Lung (tissue), 12 donors: Measurements from ENCODE around the gene PRICKLE2. TPM values are rescaled to one million over a fixed set of nuclear protein-coding genes. Genes with fewer than 3 reads are reported as not detected.

ENCODE experiments used
- ATAC-seq: fragments of 200-7000 bp; cut with Tn5 transposase; one replicate; pipeline ENCODE4 v1.9.1; 2020; ENCODE audit warnings: moderate number of reproducible peaks; ENCODE audit not compliant: insufficient read depth, low FRiP score
- DNase-seq, 3 donors: peaks; one replicate each; pipeline ENCODE4 v3.0.0-alpha.2; 2013 to 2017
- H3K27ac ChIP-seq, 2 donors: one replicate each; pipeline ENCODE4 v1.5.1; 2013; ENCODE audit warnings: mild to moderate bottlenecking in 2 of 2, moderate library complexity in 2 of 2, control low read depth in 1 of 2, inconsistent platforms in 1 of 2, low read depth in 1 of 2, low read length in 1 of 2
- H3K27me3 ChIP-seq, 3 donors: one replicate each; pipeline ENCODE4 v1.5.1; 2013; ENCODE audit warnings: low read length in 2 of 3; ENCODE audit not compliant: control insufficient read depth in 3 of 3, insufficient read depth in 3 of 3
- H3K36me3 ChIP-seq, 4 donors: one replicate each; pipeline ENCODE4 v1.5.1; 2013; ENCODE audit warnings: low read length in 4 of 4, mild to moderate bottlenecking in 1 of 4, moderate library complexity in 1 of 4; ENCODE audit not compliant: control insufficient read depth in 4 of 4, insufficient read depth in 4 of 4
- H3K4me1 ChIP-seq, 5 donors: one replicate each; pipeline ENCODE4 v1.5.1; 2013; ENCODE audit warnings: low read length in 5 of 5, mild to moderate bottlenecking in 2 of 5, moderate library complexity in 1 of 5; ENCODE audit not compliant: control insufficient read depth in 5 of 5, insufficient read depth in 5 of 5
- H3K4me3 ChIP-seq: one replicate; pipeline ENCODE4 v1.5.1; 2013; ENCODE audit warnings: mild to moderate bottlenecking, control low read depth, moderate library complexity
- H3K9ac ChIP-seq, 2 donors: one replicate each; pipeline ENCODE4 v1.5.1; 2013; ENCODE audit warnings: low read length in 2 of 2, control low read depth in 1 of 2; ENCODE audit not compliant: insufficient read depth in 1 of 2
- H3K9me3 ChIP-seq, 4 donors: one replicate each; pipeline ENCODE4 v1.5.1; 2013; ENCODE audit warnings: low read length in 3 of 4, mild to moderate bottlenecking in 1 of 4, moderate library complexity in 1 of 4; ENCODE audit not compliant: control insufficient read depth in 4 of 4, insufficient read depth in 3 of 4
- WGBS, 2 donors: extraction: QIAGEN DNeasy Blood & Tissue Kit; methylation state at CpG; one replicate each; pipeline ENCODE4 v1.1.7; 2013; 5-methylcytosine and 5-hydroxymethylcytosine counted together
- polyA plus RNA-seq, 2 donors: library from polyadenylated mRNA; stranded (reverse); fragments of 200-250 nt; gene quantifications; one replicate each; pipeline ENCODE4 v1.2.1, GENCODE V29; 2013
- total RNA-seq, 2 donors: library from RNA; depleted of rRNA in 1 of 2; stranded (reverse); fragments of >200 nt in 1 of 2; gene quantifications; one replicate each; pipeline ENCODE4 v1.2.1, GENCODE V29; 2014 to 2021
- TF ChIP-seq, protein P1 (sequence below): IDR thresholded peaks from 2 replicates; pipeline ENCODE4 v1.5.1; 2012; ENCODE audit warnings: mild to moderate bottlenecking; ENCODE audit errors: control extremely low read depth, extremely low read depth
- donor health status: control.
- donor health status: control.
- donor health status: Bipolar disorder and iron deficiency.
- donor health status: healthy.
- donor health status: DM: yes; HTN: yes; CAD: no.

Gene PRICKLE2
- total and polyA plus RNA-seq, 4 donors, result 4.0 to 88.0 (median 19.9) TPM

GRCh38 chr3:64271631-64272030 is 46.4 kb upstream of the PRICKLE2 start:
- Histone ChIP-seq H3K36me3 (no peaks in the 10 kb centered on the region), H3K27me3 (no peaks in the 10 kb centered on the region), H3K4me3 (no peak overlapping the region), H3K4me1 (peaks cover 0 to 13% (median 5%) of the 10 kb centered on the region in 5 donors), H3K9me3 (no peaks in the 10 kb centered on the region), H3K9ac (no peak overlapping the region), H3K27ac (no peak overlapping the region)
- no peak for ATAC-seq
- TF ChIP-seq, protein P1, sequence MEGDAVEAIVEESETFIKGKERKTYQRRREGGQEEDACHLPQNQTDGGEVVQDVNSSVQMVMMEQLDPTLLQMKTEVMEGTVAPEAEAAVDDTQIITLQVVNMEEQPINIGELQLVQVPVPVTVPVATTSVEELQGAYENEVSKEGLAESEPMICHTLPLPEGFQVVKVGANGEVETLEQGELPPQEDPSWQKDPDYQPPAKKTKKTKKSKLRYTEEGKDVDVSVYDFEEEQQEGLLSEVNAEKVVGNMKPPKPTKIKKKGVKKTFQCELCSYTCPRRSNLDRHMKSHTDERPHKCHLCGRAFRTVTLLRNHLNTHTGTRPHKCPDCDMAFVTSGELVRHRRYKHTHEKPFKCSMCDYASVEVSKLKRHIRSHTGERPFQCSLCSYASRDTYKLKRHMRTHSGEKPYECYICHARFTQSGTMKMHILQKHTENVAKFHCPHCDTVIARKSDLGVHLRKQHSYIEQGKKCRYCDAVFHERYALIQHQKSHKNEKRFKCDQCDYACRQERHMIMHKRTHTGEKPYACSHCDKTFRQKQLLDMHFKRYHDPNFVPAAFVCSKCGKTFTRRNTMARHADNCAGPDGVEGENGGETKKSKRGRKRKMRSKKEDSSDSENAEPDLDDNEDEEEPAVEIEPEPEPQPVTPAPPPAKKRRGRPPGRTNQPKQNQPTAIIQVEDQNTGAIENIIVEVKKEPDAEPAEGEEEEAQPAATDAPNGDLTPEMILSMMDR, result no peak
- DNase-seq, result no peak
- 76 to 89% methylated on average over 2 of the region's 2 CpGs for WGBS, 2 donors

DNA sequence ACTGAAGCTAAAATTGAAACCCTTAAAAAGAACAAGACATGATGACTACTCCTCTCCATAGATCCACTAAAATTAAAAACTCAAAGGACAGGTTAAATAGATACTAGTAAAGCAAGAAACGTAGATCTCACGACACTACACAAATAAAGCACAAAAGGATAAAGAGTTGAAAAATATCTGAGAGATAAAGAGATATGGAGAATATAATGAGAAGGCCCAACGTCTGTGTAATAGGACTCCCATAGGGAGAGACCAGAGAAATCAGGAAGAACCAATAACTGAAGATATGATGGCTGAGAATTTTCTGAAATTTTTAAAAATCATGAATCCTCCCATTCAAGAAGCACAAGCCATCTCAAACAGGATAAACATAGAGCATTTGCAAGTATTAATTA is 45.6 kb upstream of the PRICKLE2 start:
- no peaks in the 10 kb centered on the region for H3K9me3 ChIP-seq
- no peak overlapping the region for H3K27ac ChIP-seq
- H3K36me3 ChIP-seq, result no peaks in the 10 kb centered on the region
- no peak overlapping the region for H3K9ac ChIP-seq
- TF ChIP-seq, protein P1, result no peak
- no peak for DNase-seq
- no peak overlapping the region for H3K4me3 ChIP-seq
- 92 to 94% methylated on average over 3 of the region's 3 CpGs for WGBS, 2 donors
- H3K27me3 ChIP-seq, result no peaks in the 10 kb centered on the region
- no peak for ATAC-seq
- H3K4me1 ChIP-seq, result peaks cover 0 to 19% (median 6%) of the 10 kb centered on the region in 5 donors

- Histone ChIP-seq H3K4me1 (peaks cover 0 to 25% (median 7%) of the 10 kb centered on the region in 5 donors), H3K27ac (no peak overlapping the region), H3K36me3 (peaks cover 0 to 2% (median 0%) of the 10 kb centered on the region in 4 donors), H3K4me3 (no peak overlapping the region), H3K9ac (no peak overlapping the region), H3K27me3 (no peaks in the 10 kb centered on the region), H3K9me3 (no peaks in the 10 kb centered on the region)
- TF ChIP-seq, protein P1, result no peak
- ATAC-seq (no peak), DNase-seq (no peak)
- 79 to 86% methylated on average over 2 of the region's 2 CpGs for WGBS, 2 donors
Observed at GRCh38 chr3:64270142-64270865, 45.0 kb upstream of the PRICKLE2 start.
